Caco-2 (cell line): ENCODE data around the gene CD58. TPM values are rescaled to one million over a fixed set of nuclear protein-coding genes. Genes with fewer than 3 reads are reported as not detected.
"Not testable (repeated sequence)": the region's sequence is repeated elsewhere in the genome, so short reads cannot be mapped to it uniquely, and the experiment has no call there.

ENCODE experiments used
- BruUV-seq: library from RNA; stranded (reverse); fragments of 400-500 nt; replicated peaks from 2 replicates; lab custom pipeline; 2021; lab: Mats Ljungman, UMichigan
- CTCF ChIA-PET: fragments of 300-600 bp; sonication (Branson Sonifier 250); formaldehyde crosslinking; loops from one replicate; lab custom pipeline; 2022; ENCODE audit warnings: antibody characterized with exemption; lab: Charles Lee
- POLR2A ChIA-PET: fragments of 300-600 bp; sonication (Branson Sonifier 250); formaldehyde crosslinking; loops from one replicate; lab custom pipeline; 2022; ENCODE audit warnings: antibody characterized with exemption; lab: Charles Lee
- DNase-seq, 2 experiments: peaks; one replicate each; pipeline versions ENCODE4 v3.0.0 to v3.0.0-alpha.2; 2020 to 2022
- H3K27me3 ChIP-seq: replicated peaks from 2 replicates; pipeline ENCODE4 v1.6.0; 2011; ENCODE audit warnings: low read length; ENCODE audit not compliant: control insufficient read depth, insufficient read depth
- H3K36me3 ChIP-seq: 2 replicates; pipeline ENCODE4 v1.5.1; 2011; ENCODE audit warnings: low read length; ENCODE audit not compliant: control insufficient read depth, insufficient read depth
- H3K4me1 ChIP-seq: fragments of 250-450 bp; sonication (Bioruptor Pico); 2 replicates; pipeline ENCODE4 v1.5.1; 2020; ENCODE audit warnings: mild to moderate bottlenecking
- H3K4me3 ChIP-seq: 2 replicates; pipeline ENCODE4 v1.5.1; 2011; ENCODE audit warnings: low read depth, mild to moderate bottlenecking, control low read depth, low read length
- H3K9me3 ChIP-seq: fragments of 250-450 bp; sonication (Bioruptor Pico); 2 replicates; pipeline ENCODE4 v1.5.1; 2020; ENCODE audit warnings: mild to moderate bottlenecking, moderate library complexity
- H3K27ac Mint-ChIP-seq: one replicate; pipeline ENCODE4 v1.8.0; 2022; ENCODE audit warnings: mixed read lengths; ENCODE audit not compliant: unreplicated experiment
- H3K27me3 Mint-ChIP-seq: one replicate; pipeline ENCODE4 v1.8.0; 2022; ENCODE audit warnings: mixed read lengths; ENCODE audit not compliant: insufficient read depth, unreplicated experiment
- H3K36me3 Mint-ChIP-seq: one replicate; pipeline ENCODE4 v1.8.0; 2022; ENCODE audit warnings: mild to moderate bottlenecking, mixed read lengths; ENCODE audit not compliant: insufficient read depth, unreplicated experiment
- H3K4me1 Mint-ChIP-seq: one replicate; pipeline ENCODE4 v1.8.0; 2022; ENCODE audit warnings: low read depth, mixed read lengths; ENCODE audit not compliant: unreplicated experiment
- H3K4me3 Mint-ChIP-seq: one replicate; pipeline ENCODE4 v1.8.0; 2022; ENCODE audit warnings: mild to moderate bottlenecking, moderate library complexity, mixed read lengths; ENCODE audit not compliant: unreplicated experiment
- H3K9me3 Mint-ChIP-seq: one replicate; pipeline ENCODE4 v1.8.0; 2022; ENCODE audit warnings: mixed read lengths; ENCODE audit not compliant: unreplicated experiment
- intact Hi-C: fragments of 100-400 bp; cut with micrococcal nuclease; formaldehyde crosslinking; loops from one replicate; pipeline ENCODE4 v1.10.0; 2022; ENCODE audit not compliant: unreplicated experiment
- total RNA-seq: library from RNA; stranded (reverse); gene quantifications from 2 replicates; pipeline ENCODE4 v1.2.3, GENCODE V29; 2022

Gene CD58
- total RNA-seq, 1 experiment from 2014 or later = 5.6 TPM

DNA sequence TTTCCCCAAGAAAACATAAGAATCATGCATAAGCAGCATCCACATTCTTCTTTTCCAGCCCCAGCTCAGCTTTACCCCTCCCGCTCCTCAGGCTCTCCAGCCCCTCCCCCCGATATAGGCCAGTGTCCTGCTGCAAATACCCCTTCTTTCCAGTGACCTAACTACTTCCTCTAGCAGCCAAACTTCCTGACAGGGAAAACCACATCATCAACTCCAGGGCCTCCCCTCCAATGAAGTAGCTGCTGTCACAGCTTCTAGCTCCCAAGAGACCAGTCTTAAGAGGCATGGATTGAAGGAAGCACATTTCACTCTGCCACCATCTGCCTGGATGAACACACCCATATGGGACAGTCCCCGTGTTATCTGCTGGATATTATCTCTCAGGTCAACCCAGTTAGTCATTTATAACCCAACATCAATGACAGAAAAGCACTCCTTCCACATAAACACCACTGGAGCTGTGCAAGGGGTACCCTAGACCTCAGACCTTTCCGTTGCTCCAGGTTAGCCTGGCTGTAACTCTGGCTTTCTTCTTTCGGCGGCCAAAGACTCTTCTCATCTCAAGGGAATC lies 39.1 kb upstream of the CD58 start:
- H3K36me3 Mint-ChIP-seq, H3K4me3 ChIP-seq, H3K9me3 Mint-ChIP-seq, H3K27me3 ChIP-seq, POLR2A ChIA-PET, H3K36me3 ChIP-seq, BruUV-seq, H3K9me3 ChIP-seq, intact Hi-C loops, H3K4me1 ChIP-seq, H3K4me3 Mint-ChIP-seq, H3K27me3 Mint-ChIP-seq, H3K27ac Mint-ChIP-seq, DNase-seq: not testable (repeated sequence)
- H3K4me1 Mint-ChIP-seq = peaks cover 19% of the 10 kb centered on the region
- CTCF ChIA-PET = interaction anchor here (0.6 kb wide), 1 partner anchor 355 kb away, joined by 3 read pairs; no protein-coding TSS in a partner anchor

DNA sequence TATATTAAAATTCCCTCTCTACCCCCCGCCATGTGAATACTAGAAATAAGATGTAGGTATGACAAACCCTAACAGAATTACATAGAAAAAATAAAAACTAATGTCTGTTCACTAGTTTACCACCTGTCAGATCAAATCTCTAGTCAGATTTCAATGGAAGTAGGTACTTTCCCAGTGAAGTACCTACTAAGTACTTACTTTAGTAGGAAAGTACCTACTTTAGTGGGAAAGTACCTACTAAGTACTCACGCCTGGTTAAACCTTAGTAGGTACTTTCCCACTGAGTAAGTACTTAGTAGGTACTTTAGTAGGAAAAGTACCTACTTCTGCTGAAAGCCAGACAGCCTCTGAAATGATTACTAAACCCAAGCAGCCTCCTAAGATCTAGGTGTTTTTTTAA lies 38.0 kb upstream of the CD58 start:
- DNase-seq, H3K9me3 ChIP-seq, intact Hi-C loops, H3K36me3 ChIP-seq, POLR2A ChIA-PET, H3K27me3 ChIP-seq, H3K4me3 ChIP-seq, H3K4me1 ChIP-seq, H3K36me3 Mint-ChIP-seq, H3K4me3 Mint-ChIP-seq, H3K27ac Mint-ChIP-seq, CTCF ChIA-PET, H3K9me3 Mint-ChIP-seq, H3K27me3 Mint-ChIP-seq, BruUV-seq: not testable (repeated sequence)
- H3K4me1 Mint-ChIP-seq = peaks cover 19% of the 10 kb centered on the region

DNA sequence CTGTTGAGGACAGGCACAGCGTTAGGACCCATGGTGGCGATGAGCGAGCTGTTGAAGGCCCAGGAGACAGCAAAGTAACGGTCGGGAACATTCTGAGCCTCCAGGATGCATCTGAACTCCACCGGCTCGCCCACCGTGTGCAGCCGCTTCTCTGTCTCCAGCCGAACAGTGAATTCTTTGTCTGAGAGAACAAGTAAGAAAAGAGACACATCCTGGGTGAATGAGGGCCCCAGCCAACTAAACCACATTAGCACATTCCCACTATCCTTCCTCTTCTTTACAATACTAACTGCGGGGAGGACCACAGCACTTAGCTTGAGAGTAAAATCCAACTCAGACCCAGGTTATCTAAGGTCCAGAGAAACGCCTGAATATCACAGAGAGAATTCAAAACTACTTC lies 37.3 kb upstream of the CD58 start:
- H3K27ac Mint-ChIP-seq, intact Hi-C loops, H3K9me3 ChIP-seq, DNase-seq, CTCF ChIA-PET, H3K36me3 ChIP-seq, H3K4me1 ChIP-seq, H3K27me3 Mint-ChIP-seq, H3K4me3 ChIP-seq, BruUV-seq, H3K27me3 ChIP-seq, H3K9me3 Mint-ChIP-seq, POLR2A ChIA-PET, H3K4me3 Mint-ChIP-seq, H3K36me3 Mint-ChIP-seq: not testable (repeated sequence)
- H3K4me1 Mint-ChIP-seq = peaks cover 19% of the 10 kb centered on the region

DNA sequence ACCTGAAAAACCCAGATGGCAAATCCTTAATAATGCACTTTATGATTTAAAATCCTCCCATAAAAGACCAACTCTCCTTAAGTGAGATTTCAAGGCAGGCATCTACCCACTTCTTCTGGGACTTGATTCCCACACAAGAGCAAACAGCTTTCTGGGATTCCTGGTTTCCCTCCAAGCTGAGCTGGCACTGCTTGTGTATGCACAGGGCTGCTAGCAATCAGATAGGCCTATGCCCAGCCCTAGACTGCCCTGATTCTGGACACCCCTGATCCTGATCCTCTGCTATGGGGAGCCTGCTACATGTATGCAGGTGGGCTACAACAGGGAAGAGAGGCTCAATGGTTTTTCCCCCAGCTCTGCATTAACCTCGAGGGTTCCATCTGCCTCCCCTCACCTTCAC lies 36.6 kb upstream of the CD58 start:
- POLR2A ChIA-PET, BruUV-seq, H3K9me3 ChIP-seq, CTCF ChIA-PET, H3K9me3 Mint-ChIP-seq, intact Hi-C loops, H3K27me3 Mint-ChIP-seq, H3K36me3 ChIP-seq, DNase-seq, H3K4me1 ChIP-seq, H3K36me3 Mint-ChIP-seq, H3K4me3 ChIP-seq, H3K27ac Mint-ChIP-seq, H3K27me3 ChIP-seq, H3K4me3 Mint-ChIP-seq: not testable (repeated sequence)
- H3K4me1 Mint-ChIP-seq = peaks cover 19% of the 10 kb centered on the region

DNA sequence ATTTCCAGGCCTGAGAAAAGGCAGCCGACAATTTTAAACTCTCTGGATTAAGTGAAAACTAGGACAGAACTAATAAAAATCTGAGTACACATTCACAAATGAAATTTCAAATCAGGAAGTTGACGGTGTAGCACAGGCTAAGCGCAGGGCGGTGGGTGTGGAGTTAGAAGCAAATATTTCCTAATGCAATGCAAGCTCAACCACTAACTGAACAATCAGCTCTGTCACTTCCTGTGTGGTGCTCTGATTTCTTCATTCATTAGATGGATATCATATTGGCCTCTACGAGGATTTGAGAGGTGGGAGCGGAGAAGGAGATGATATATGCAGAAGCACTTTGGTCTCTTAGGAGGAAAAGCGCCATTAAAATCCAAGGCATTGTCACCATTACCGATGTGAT lies 35.2 kb upstream of the CD58 start:
- intact Hi-C loops, H3K27me3 Mint-ChIP-seq, BruUV-seq, H3K9me3 Mint-ChIP-seq, H3K27ac Mint-ChIP-seq, H3K4me3 ChIP-seq, POLR2A ChIA-PET, H3K4me1 ChIP-seq, H3K27me3 ChIP-seq, DNase-seq, CTCF ChIA-PET, H3K36me3 Mint-ChIP-seq, H3K9me3 ChIP-seq, H3K36me3 ChIP-seq, H3K4me3 Mint-ChIP-seq: not testable (repeated sequence)
- peaks cover 13% of the 10 kb centered on the region for H3K4me1 Mint-ChIP-seq
